ENCODE results near the gene LMO7. TPM values are rescaled to one million over a fixed set of nuclear protein-coding genes. Genes with fewer than 3 reads are reported as not detected.

The LMO7 gene
- total and polyA plus RNA-seq, 2 of the 8 experiments (the other 6 are each of a cell fraction or from before 2014, with no cell fraction given) = 8.1 to 28.3 TPM

GRCh38 chr13:75804054-75804453 is 167.9 kb downstream of the LMO7 start:
- Histone ChIP-seq H4K5ac (ENCODE audit: insufficient read length, low read depth, low read length) (no peak overlapping the region), H3K4ac (replicated peaks; ENCODE audit: insufficient read length, low read depth, low read length) (no peak overlapping the region), H4K8ac (ENCODE audit: extremely low read depth, insufficient read depth, low read length) (no peak overlapping the region), H3K9ac (replicated peaks in 1 of 4; ENCODE audit: extremely low read depth in 1 of 4, low read depth in 3 of 4, low read length in 3 of 4) (no peak overlapping the region), H3K14ac (ENCODE audit: insufficient read length) (no peak overlapping the region), H2BK120ac (replicated peaks; ENCODE audit: low read depth, low read length) (no peak overlapping the region), H3K23ac (ENCODE audit: insufficient read length) (no peak overlapping the region), H2AFZ (ENCODE audit: low read length) (no peak overlapping the region), H3K79me1 (ENCODE audit: low read depth, low read length) (no peaks in the 10 kb centered on the region), H3K9me3 (ENCODE audit: insufficient read depth in 2 of 2, low read depth in 1 of 2, low read length in 1 of 2) (no peaks in the 10 kb centered on the region), H3K79me2 (ENCODE audit: control insufficient read depth in 1 of 2, insufficient read depth in 2 of 2, low read length in 2 of 2) (no peaks in the 10 kb centered on the region), H3K4me2 (ENCODE audit: insufficient read depth in 1 of 2, low read depth in 2 of 2, low read length in 2 of 2) (peak overlapping the region in 1 of 2 experiments; percentile 44; a peak in 1 of 4 replicates), H3K56ac (replicated peaks; ENCODE audit: insufficient read length, low read depth, low read length) (no peak overlapping the region), H3K27me3 (replicated peaks in 1 of 4; ENCODE audit: control insufficient read depth in 3 of 4, extremely low read depth in 1 of 4, insufficient read depth in 3 of 4, low read length in 3 of 4) (no peaks in the 10 kb centered on the region), H2BK15ac (ENCODE audit: low read length) (no peak overlapping the region), H2BK12ac (ENCODE audit: low read depth, low read length) (no peak overlapping the region), H2BK5ac (ENCODE audit: low read depth, low read length) (peak overlapping the region; percentile 5; the same call in 1 of the 2 replicates), H3K4me3 (ENCODE audit: extremely low read depth in 1 of 4, insufficient read depth in 2 of 4, low read depth in 3 of 4, low read length in 4 of 4) (no peak overlapping the region), H3K18ac (ENCODE audit: extremely low read depth, low read length) (no peak overlapping the region), H3K36me3 (ENCODE audit: control insufficient read depth in 2 of 4, insufficient read depth in 4 of 4, low read length in 3 of 4) (no peaks in the 10 kb centered on the region; a peak in 1 of 8 replicates), H2BK20ac (ENCODE audit: low read length) (peak overlapping the region; percentile 27; the same call in 1 of the 2 replicates), H3K23me2 (ENCODE audit: low read depth, low read length) (no peaks in the 10 kb centered on the region), H4K20me1 (replicated peaks in 1 of 2; ENCODE audit: control insufficient read depth in 1 of 2, insufficient read depth in 2 of 2, low read length in 2 of 2) (no peaks in the 10 kb centered on the region), H2AK5ac (ENCODE audit: low read depth, low read length) (no peak overlapping the region), H3K27ac (ENCODE audit: low read depth, low read length) (no peak overlapping the region), H3K4me1 (replicated peaks in 1 of 4; ENCODE audit: control insufficient read depth in 3 of 4, insufficient read depth in 4 of 4, low read length in 3 of 4) (peaks cover 4 to 16% (median 13%) of the 10 kb centered on the region in 4 experiments; a peak in 6 of 7 replicates), H4K91ac (replicated peaks; ENCODE audit: insufficient read length, low read length) (peak overlapping the region; percentile 32)
- no peak for FAIRE-seq
- TF ChIP-seq CEBPB (IDR thresholded peaks at IDR 0.05; ENCODE audit: low read depth, low read length) (no peak), TCF12 (IDR thresholded peaks at IDR 0.05; ENCODE audit: low read depth, low read length) (no peak), CHD2 (IDR thresholded peaks at IDR 0.05; ENCODE audit: low read length) (no peak), CBX5 (IDR thresholded peaks at IDR 0.05; ENCODE audit: low read depth, low read length) (no peak), POLR2AphosphoS5 (IDR thresholded peaks at IDR 0.05; ENCODE audit: low read depth, low read length) (no peak), ZNF274 (IDR thresholded peaks at IDR 0.05; ENCODE audit: borderline replicate concordance, extremely low read depth, low read length) (no peak), BCL11A (IDR thresholded peaks at IDR 0.05; ENCODE audit: low read depth in 2 of 2, low read length in 2 of 2) (no peak), MAFK (IDR thresholded peaks at IDR 0.05; ENCODE audit: low read depth, low read length) (no peak), YY1 (IDR thresholded peaks at IDR 0.05; ENCODE audit: low read depth, low read length) (no peak), TAF7 (optimal IDR thresholded peaks at IDR 0.05; ENCODE audit: borderline replicate concordance, low read depth, low read length) (no peak), RXRA (IDR thresholded peaks at IDR 0.05; ENCODE audit: insufficient read depth, low read depth, low read length) (no peak), ATF3 (IDR thresholded peaks at IDR 0.05; ENCODE audit: insufficient read depth, low read depth, low read length) (no peak), EZH2 (IDR thresholded peaks at IDR 0.05; ENCODE audit: low read depth, low read length, severe bottlenecking) (no peak), KDM5A (IDR thresholded peaks at IDR 0.05; ENCODE audit: low read length) (no peak)
- no peak for DNase-seq (ENCODE audit: low read depth in 1 of 2, low spot score in 2 of 2)
- CTCF ChIA-PET (ENCODE audit: partially characterized antibody) = interaction anchor here (1.1 to 1.7 kb wide), 5 partner anchors 11 to 108 kb away, joined by 3 to 10 read pairs (median 3); no protein-coding TSS in a partner anchor
- 74% methylated on average over 10 of the region's 10 CpGs; no CpG with 5 or more reads in 1 of the 2 experiments for WGBS, 2 experiments (ENCODE audit: extremely low coverage in 1 of 2, insufficient coverage in 1 of 2, insufficient read length in 1 of 2, insufficient replicate concordance in 2 of 2, low coverage in 1 of 2, low lambda C conversion rate in 2 of 2, missing lambda C conversion rate in 1 of 2)
- POLR2A ChIA-PET (ENCODE audit: partially characterized antibody) = no interaction called here
